Karpas-422 (cell line): Measurements from ENCODE around the gene TNFSF9. TPM values are rescaled to one million over a fixed set of nuclear protein-coding genes. Genes with fewer than 3 reads are reported as not detected.
"Not testable (repeated sequence)": the region's sequence is repeated elsewhere in the genome, so short reads cannot be mapped to it uniquely, and the experiment has no call there.

Source experiments
- DNase-seq: peaks from one replicate; pipeline ENCODE4 v3.0.0-alpha.2; 2015
- H2AFZ ChIP-seq: fragments of 200-600 bp; sonication (generic); 2 replicates; pipeline ENCODE4 v1.6.1; 2014; ENCODE audit warnings: antibody characterized with exemption, low read length, mixed read lengths
- H3K27ac ChIP-seq: fragments of 200-600 bp; sonication (generic); 2 replicates; pipeline ENCODE4 v1.5.1; 2014; ENCODE audit warnings: mild to moderate bottlenecking, low read length, moderate library complexity
- H3K27me3 ChIP-seq: fragments of 200-600 bp; sonication (generic); 2 replicates; pipeline ENCODE4 v1.6.1; 2014; ENCODE audit warnings: low read length, mixed read lengths
- H3K36me3 ChIP-seq: fragments of 200-600 bp; sonication (generic); 2 replicates; pipeline ENCODE4 v1.6.1; 2014; ENCODE audit warnings: low read length, mixed read lengths; ENCODE audit not compliant: insufficient read depth
- H3K4me1 ChIP-seq: fragments of 200-600 bp; sonication (generic); 2 replicates; pipeline ENCODE4 v1.6.1; 2014; ENCODE audit warnings: mild to moderate bottlenecking, low read length, mixed read lengths
- H3K4me2 ChIP-seq: fragments of 200-600 bp; sonication (generic); 2 replicates; pipeline ENCODE4 v1.6.1; 2014; ENCODE audit warnings: low read length, low read depth, mild to moderate bottlenecking; ENCODE audit not compliant: poor library complexity, severe bottlenecking
- H3K4me3 ChIP-seq: fragments of 200-600 bp; sonication (generic); 2 replicates; pipeline ENCODE4 v1.5.1; 2014; ENCODE audit warnings: mild to moderate bottlenecking, antibody characterized with exemption, low read length, mixed read lengths
- H3K79me2 ChIP-seq: fragments of 200-600 bp; sonication (generic); 2 replicates; pipeline ENCODE4 v1.6.1; 2014; ENCODE audit warnings: mild to moderate bottlenecking, low read length, mixed read lengths
- H3K9ac ChIP-seq: fragments of 200-600 bp; sonication (generic); 2 replicates; pipeline ENCODE4 v1.6.0; 2014; ENCODE audit warnings: low read length
- H3K9me2 ChIP-seq: fragments of 200-600 bp; sonication (generic), shearing (Covaris generic); replicated peaks from 2 replicates; pipeline ENCODE4 v1.6.0; 2014; ENCODE audit warnings: mild to moderate bottlenecking, low read length, moderate library complexity; ENCODE audit not compliant: insufficient read depth
- H3K9me3 ChIP-seq: fragments of 300-700, 200-600 bp; sonication (generic); 2 replicates; pipeline ENCODE4 v1.6.1; 2014; ENCODE audit warnings: low read length, mixed read lengths
- H4K20me1 ChIP-seq: fragments of 200-600 bp; sonication (generic); 2 replicates; pipeline ENCODE4 v1.6.1; 2014; ENCODE audit warnings: mild to moderate bottlenecking, antibody characterized with exemption, low read length, low read depth; ENCODE audit not compliant: insufficient read depth
- total RNA-seq: library from RNA; depleted of rRNA; stranded (reverse); fragments of >200 nt; shearing (Covaris generic); gene quantifications from 2 replicates; pipeline ENCODE4 v1.2.3, GENCODE V29; 2014; ENCODE audit warnings: low replicate concordance

Gene TNFSF9
- total RNA-seq, 1 experiment from 2014 or later, result 14.5 TPM

DNA sequence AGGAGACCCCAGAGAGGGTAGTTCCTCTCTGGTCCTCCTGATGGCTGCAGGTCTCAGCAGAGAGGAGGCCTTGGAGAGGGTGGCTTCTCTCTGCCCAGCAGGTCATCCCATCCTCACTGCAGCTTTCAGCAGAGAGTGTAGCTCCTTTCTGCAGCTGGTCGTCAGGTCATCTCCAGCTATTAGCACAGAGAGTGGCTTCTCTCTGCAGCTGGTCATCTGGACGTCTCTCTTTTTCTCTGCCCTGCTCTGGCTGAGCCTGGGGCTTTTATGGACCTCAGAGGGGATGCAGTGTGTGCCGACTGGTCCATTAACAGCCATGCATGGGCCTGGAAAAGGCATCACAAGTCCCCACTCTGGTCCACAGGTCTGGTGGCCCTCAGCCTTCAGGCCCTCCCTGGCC is 20.3 kb downstream of the TNFSF9 start:
- Histone ChIP-seq H3K36me3 (no peaks in the 10 kb centered on the region), H3K9ac (peak overlapping the region; percentile 76; the same call in 1 of the 2 replicates), H3K9me2 (no peaks in the 10 kb centered on the region), H4K20me1 (no peaks in the 10 kb centered on the region), H3K79me2 (no peaks in the 10 kb centered on the region), H3K4me2 (peak overlapping the region; percentile 82), H3K4me3 (no peak overlapping the region; the same call in 1 of the 2 replicates), H3K27me3 (no peaks in the 10 kb centered on the region), H3K4me1 (peaks cover 28% of the 10 kb centered on the region), H3K27ac (0 out of 2 replicates have a peak overlapping the region, but pooled peaks have one; percentile 11), H3K9me3 (no peaks in the 10 kb centered on the region), H2AFZ (no peak overlapping the region)
- DNase-seq, result no peak

- no peaks in the 10 kb centered on the region for H3K79me2 ChIP-seq
- H3K9me2 ChIP-seq, result no peaks in the 10 kb centered on the region
- peaks cover 28% of the 10 kb centered on the region for H3K4me1 ChIP-seq
- no peaks in the 10 kb centered on the region for H4K20me1 ChIP-seq
- H3K27me3 ChIP-seq, result no peaks in the 10 kb centered on the region
- H3K9me3 ChIP-seq, result no peaks in the 10 kb centered on the region
- peak overlapping the region; percentile 76 for H3K9ac ChIP-seq
- H3K27ac ChIP-seq, result no peak overlapping the region
- peak; percentile 94 for DNase-seq
- H2AFZ ChIP-seq, result peak overlapping the region; percentile 97
- H3K36me3 ChIP-seq, result no peaks in the 10 kb centered on the region
- H3K4me2 ChIP-seq, result peak overlapping the region; percentile 82
- H3K4me3 ChIP-seq, result peak overlapping the region; percentile 58; the same call in 1 of the 2 replicates
These were observed 21.0 kb downstream of the TNFSF9 start for GRCh38 chr19:6551607-6552450.

- Histone ChIP-seq H3K36me3 (no peaks in the 10 kb centered on the region), H3K27ac (no peak overlapping the region), H3K79me2 (no peaks in the 10 kb centered on the region), H3K9ac (no peak overlapping the region), H4K20me1 (no peaks in the 10 kb centered on the region), H3K4me2 (no peak overlapping the region), H2AFZ (no peak overlapping the region), H3K9me2 (no peaks in the 10 kb centered on the region), H3K4me3 (no peak overlapping the region), H3K9me3 (no peaks in the 10 kb centered on the region), H3K4me1 (peaks cover 17% of the 10 kb centered on the region), H3K27me3 (no peaks in the 10 kb centered on the region)
- DNase-seq, result no peak
These were observed 25.2 kb downstream of the TNFSF9 start for GRCh38 chr19:6556043-6556449.

DNA sequence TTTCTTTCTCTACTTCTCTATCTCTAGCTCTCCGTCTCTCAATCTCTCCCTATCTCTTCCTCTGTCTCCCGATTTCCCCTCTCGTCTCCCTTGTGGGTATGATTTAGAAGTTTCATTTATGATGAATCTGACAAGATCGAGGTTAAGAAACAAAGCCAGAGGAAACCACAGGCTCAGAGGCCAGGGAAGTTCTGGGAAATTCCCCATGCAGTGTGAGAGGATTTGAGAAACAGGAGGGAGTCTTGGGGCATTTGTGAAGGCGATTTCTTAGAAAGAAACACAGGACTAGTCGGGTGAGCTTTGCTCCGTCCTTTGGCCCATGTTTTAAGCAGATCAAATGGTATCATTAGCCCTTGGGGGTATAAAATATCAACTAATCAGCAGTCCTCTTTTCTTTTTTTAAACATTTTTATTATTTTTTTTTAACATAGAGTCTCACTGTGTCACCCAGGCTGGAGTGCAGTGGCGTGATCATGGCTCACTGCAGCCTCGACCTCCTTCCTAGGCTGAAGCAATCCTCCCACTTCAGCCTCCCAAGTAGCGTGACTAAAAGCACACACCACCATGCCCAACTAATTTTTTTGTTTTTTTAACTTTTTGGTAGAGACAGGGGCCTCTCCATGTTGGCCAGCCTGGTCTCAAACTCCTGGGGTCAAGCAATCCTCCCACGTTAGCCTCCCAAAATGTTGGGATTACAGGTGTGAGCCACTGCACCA is 25.8 kb downstream of the TNFSF9 start:
- H4K20me1 ChIP-seq, result no peaks in the 10 kb centered on the region
- DNase-seq, result no peak
- H3K36me3 ChIP-seq, result no peaks in the 10 kb centered on the region
- H3K4me3 ChIP-seq, result no peak overlapping the region
- H3K27ac ChIP-seq, result no peak overlapping the region
- H3K27me3 ChIP-seq, result no peaks in the 10 kb centered on the region
- no peak overlapping the region for H2AFZ ChIP-seq
- H3K9me2 ChIP-seq, result no peaks in the 10 kb centered on the region
- H3K79me2 ChIP-seq, result no peaks in the 10 kb centered on the region
- H3K4me1 ChIP-seq, result peaks cover 11% of the 10 kb centered on the region
- no peak overlapping the region for H3K9ac ChIP-seq
- H3K9me3 ChIP-seq, result no peaks in the 10 kb centered on the region
- no peak overlapping the region for H3K4me2 ChIP-seq

DNA sequence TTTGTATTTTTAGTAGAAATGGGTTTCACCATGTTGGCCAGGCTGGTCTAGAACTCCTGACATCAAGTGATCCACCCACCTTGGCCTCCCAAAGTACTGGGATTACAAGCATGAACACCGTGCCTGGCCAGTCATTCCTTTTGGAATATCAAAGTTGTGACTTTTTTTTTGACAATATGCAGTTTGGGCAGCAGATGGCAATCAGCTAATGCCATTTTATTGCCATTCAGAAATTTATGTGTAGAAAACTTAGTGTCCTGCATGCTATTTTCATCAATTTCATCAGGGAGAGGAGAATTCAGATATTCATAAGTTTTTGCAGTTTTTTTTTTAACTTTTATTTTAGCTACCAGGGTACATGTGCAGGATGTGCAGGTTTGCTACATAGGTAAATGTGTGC is 31.6 kb downstream of the TNFSF9 start:
- not testable (repeated sequence) for H4K20me1 ChIP-seq, H3K36me3 ChIP-seq, DNase-seq, H3K4me2 ChIP-seq, H3K9ac ChIP-seq, H3K9me3 ChIP-seq, H3K79me2 ChIP-seq, H3K27me3 ChIP-seq, H3K4me1 ChIP-seq, H2AFZ ChIP-seq, H3K9me2 ChIP-seq, H3K4me3 ChIP-seq, H3K27ac ChIP-seq

GRCh38 chr19:6564393-6564792 is 33.6 kb downstream of the TNFSF9 start:
- no peaks in the 10 kb centered on the region for H3K27me3 ChIP-seq

DNA sequence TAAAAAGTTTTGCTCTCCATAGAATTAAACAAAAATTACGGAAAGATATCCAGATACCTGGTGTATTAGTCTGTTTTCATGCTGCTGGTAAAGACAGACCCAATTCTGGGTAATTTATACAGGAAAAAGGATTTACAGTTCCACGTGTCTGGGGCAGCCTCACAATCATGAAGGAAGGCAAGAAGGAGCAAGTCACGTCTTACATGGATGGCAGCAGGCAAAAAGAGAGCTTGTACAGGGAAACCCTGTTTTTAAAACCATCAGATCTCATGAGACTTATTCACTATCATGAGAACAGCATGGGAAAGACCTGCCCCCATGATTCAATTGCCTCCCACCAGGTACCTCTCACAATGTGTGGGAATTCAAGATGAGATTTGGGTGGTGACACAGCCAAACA is 35.9 kb downstream of the TNFSF9 start:
- H2AFZ ChIP-seq, H3K4me3 ChIP-seq, H3K9me3 ChIP-seq, H4K20me1 ChIP-seq, H3K9ac ChIP-seq, H3K79me2 ChIP-seq, H3K27ac ChIP-seq, H3K4me2 ChIP-seq, H3K27me3 ChIP-seq, H3K4me1 ChIP-seq, H3K36me3 ChIP-seq, DNase-seq, H3K9me2 ChIP-seq: not testable (repeated sequence)

More at GRCh38 chr19:6564393-6564792, 33.6 kb downstream of the TNFSF9 start:
- H2AFZ ChIP-seq, result no peak overlapping the region
- H3K9me3 ChIP-seq, result peaks cover 3% of the 10 kb centered on the region; the same call in 1 of the 2 replicates
- H3K36me3 ChIP-seq, result no peaks in the 10 kb centered on the region
- peak; percentile 80 for DNase-seq
- H4K20me1 ChIP-seq, result no peaks in the 10 kb centered on the region
- no peaks in the 10 kb centered on the region for H3K9me2 ChIP-seq
- no peak overlapping the region for H3K4me3 ChIP-seq
- H3K27ac ChIP-seq, result no peak overlapping the region
- no peak overlapping the region for H3K4me2 ChIP-seq
- no peak overlapping the region for H3K9ac ChIP-seq
- no peaks in the 10 kb centered on the region for H3K4me1 ChIP-seq
- H3K79me2 ChIP-seq, result no peaks in the 10 kb centered on the region

DNA sequence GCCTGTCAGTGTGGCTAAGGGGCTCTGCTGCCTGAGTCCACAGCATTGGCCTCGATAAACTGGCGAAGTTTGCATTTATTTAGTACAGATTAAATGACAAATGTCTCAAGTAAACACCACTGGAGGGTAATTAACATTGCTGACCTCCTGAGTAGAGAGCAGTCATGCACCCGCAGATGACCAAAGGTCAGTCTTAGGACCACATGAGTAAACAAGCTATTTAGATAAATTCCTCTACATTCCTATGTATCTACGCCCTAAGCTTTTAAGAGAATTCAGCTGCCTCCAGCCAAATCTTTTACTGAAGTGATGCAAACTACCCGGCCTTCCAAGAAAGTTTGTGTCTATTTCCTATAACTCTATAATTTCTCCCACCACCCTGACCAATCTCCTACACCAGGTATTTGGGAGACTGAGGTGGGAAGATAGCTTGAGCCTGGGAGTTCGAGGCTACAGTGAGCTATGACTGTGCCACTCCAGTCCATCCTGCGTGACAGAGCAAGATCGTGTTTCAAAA is 37.2 kb downstream of the TNFSF9 start:
- peaks cover 3% of the 10 kb centered on the region; the same call in 1 of the 2 replicates for H3K9me3 ChIP-seq
- DNase-seq, result no peak
- H3K79me2 ChIP-seq, result no peaks in the 10 kb centered on the region
- H3K9me2 ChIP-seq, result no peaks in the 10 kb centered on the region
- no peak overlapping the region for H3K9ac ChIP-seq
- H3K27me3 ChIP-seq, result 0 out of 2 replicates have a peak, but pooled peaks cover 2% of the 10 kb centered on the region
- no peak overlapping the region for H3K27ac ChIP-seq
- no peak overlapping the region for H3K4me3 ChIP-seq
- no peak overlapping the region for H3K4me2 ChIP-seq
- H4K20me1 ChIP-seq, result no peaks in the 10 kb centered on the region
- H2AFZ ChIP-seq, result no peak overlapping the region
- no peaks in the 10 kb centered on the region for H3K4me1 ChIP-seq
- no peaks in the 10 kb centered on the region for H3K36me3 ChIP-seq
